DOHH2 (cell line): ENCODE measurements around the gene RAB3C.

ENCODE experiments used
- H3F3A ChIP-seq: fragments of 200-600 bp; sonication (generic), shearing (Covaris generic); 2 replicates; pipeline ENCODE4 v1.6.0; 2016; ENCODE audit warnings: antibody characterized with exemption, mild to moderate bottlenecking; ENCODE audit not compliant: control insufficient read depth, insufficient read depth
- H3K27ac ChIP-seq: fragments of 200-600 bp; sonication (generic); 2 replicates; pipeline ENCODE4 v1.5.1; 2014; ENCODE audit warnings: low read depth, mild to moderate bottlenecking, low read length, moderate library complexity
- H3K27me3 ChIP-seq: fragments of 200-600 bp; sonication (generic); 2 replicates; pipeline ENCODE4 v1.6.1; 2014; ENCODE audit warnings: mild to moderate bottlenecking, low read length, mixed read lengths; ENCODE audit not compliant: control insufficient read depth
- H3K36me3 ChIP-seq: fragments of 200-600 bp; sonication (generic); 2 replicates; pipeline ENCODE4 v1.6.1; 2014; ENCODE audit warnings: mild to moderate bottlenecking, low read length, moderate library complexity, mixed read lengths; ENCODE audit not compliant: control insufficient read depth
- H3K4me1 ChIP-seq: fragments of 200-600 bp; sonication (generic); 2 replicates; pipeline ENCODE4 v1.6.1; 2014; ENCODE audit warnings: mild to moderate bottlenecking, low read length, mixed read lengths; ENCODE audit not compliant: control insufficient read depth
- H3K4me2 ChIP-seq: fragments of 200-600 bp; sonication (generic); 2 replicates; pipeline ENCODE4 v1.6.0; 2014; ENCODE audit warnings: mild to moderate bottlenecking, low read length, moderate library complexity
- H3K4me3 ChIP-seq: fragments of 200-600 bp; sonication (generic); 2 replicates; pipeline ENCODE4 v1.5.1; 2014; ENCODE audit warnings: mild to moderate bottlenecking, low read length, mixed read lengths
- H3K79me2 ChIP-seq: fragments of 200-600 bp; sonication (generic); 2 replicates; pipeline ENCODE4 v1.6.1; 2014; ENCODE audit warnings: mild to moderate bottlenecking, low read length, mixed read lengths; ENCODE audit not compliant: control insufficient read depth
- H3K9me2 ChIP-seq: fragments of 200-600 bp; sonication (generic); replicated peaks from 2 replicates; pipeline ENCODE4 v1.6.1; 2014; ENCODE audit warnings: mild to moderate bottlenecking, low read length, mixed read lengths; ENCODE audit not compliant: control insufficient read depth
- H3K9me3 ChIP-seq: fragments of 200-600 bp; sonication (generic); 2 replicates; pipeline ENCODE4 v1.6.1; 2014; ENCODE audit warnings: antibody characterized with exemption, low read length, mixed read lengths; ENCODE audit not compliant: control insufficient read depth, insufficient read depth
- H4K20me1 ChIP-seq: fragments of 200-600 bp; sonication (generic); 2 replicates; pipeline ENCODE4 v1.6.0; 2014; ENCODE audit warnings: low read depth, mild to moderate bottlenecking, antibody characterized with exemption, low read length, moderate library complexity; ENCODE audit not compliant: control insufficient read depth, insufficient read depth
- EZH2phosphoT487 ChIP-seq: fragments of 200-600 bp; sonication (generic); IDR thresholded peaks from 2 replicates; pipeline ENCODE4 v1.6.1; 2017; ENCODE audit warnings: borderline replicate concordance, mild to moderate bottlenecking, antibody characterized with exemption, low read length, moderate library complexity, mixed read lengths
- TF ChIP-seq, protein P1 (sequence below): fragments of 200-600 bp; sonication (generic); IDR thresholded peaks from one replicate; pipeline ENCODE4 v1.5.1; 2014; ENCODE audit warnings: antibody characterized with exemption, mild to moderate bottlenecking, low read depth, low read length; ENCODE audit not compliant: poor library complexity, severe bottlenecking

Gene RAB3C

GRCh38 chr5:58622936-58623871, 40.3 kb downstream of the RAB3C start:
- Histone ChIP-seq H3K4me1 (no peaks in the 10 kb centered on the region), H3K9me2 (no peaks in the 10 kb centered on the region), H3K79me2 (no peaks in the 10 kb centered on the region), H3K27ac (no peak overlapping the region), H4K20me1 (no peaks in the 10 kb centered on the region), H3K36me3 (no peaks in the 10 kb centered on the region), H3F3A (no peaks in the 10 kb centered on the region), H3K4me3 (no peak overlapping the region), H3K4me2 (no peak overlapping the region), H3K9me3 (no peaks in the 10 kb centered on the region), H3K27me3 (no peaks in the 10 kb centered on the region)
- no peak for TF ChIP-seq EZH2phosphoT487
- TF ChIP-seq, protein P1, sequence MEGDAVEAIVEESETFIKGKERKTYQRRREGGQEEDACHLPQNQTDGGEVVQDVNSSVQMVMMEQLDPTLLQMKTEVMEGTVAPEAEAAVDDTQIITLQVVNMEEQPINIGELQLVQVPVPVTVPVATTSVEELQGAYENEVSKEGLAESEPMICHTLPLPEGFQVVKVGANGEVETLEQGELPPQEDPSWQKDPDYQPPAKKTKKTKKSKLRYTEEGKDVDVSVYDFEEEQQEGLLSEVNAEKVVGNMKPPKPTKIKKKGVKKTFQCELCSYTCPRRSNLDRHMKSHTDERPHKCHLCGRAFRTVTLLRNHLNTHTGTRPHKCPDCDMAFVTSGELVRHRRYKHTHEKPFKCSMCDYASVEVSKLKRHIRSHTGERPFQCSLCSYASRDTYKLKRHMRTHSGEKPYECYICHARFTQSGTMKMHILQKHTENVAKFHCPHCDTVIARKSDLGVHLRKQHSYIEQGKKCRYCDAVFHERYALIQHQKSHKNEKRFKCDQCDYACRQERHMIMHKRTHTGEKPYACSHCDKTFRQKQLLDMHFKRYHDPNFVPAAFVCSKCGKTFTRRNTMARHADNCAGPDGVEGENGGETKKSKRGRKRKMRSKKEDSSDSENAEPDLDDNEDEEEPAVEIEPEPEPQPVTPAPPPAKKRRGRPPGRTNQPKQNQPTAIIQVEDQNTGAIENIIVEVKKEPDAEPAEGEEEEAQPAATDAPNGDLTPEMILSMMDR = no peak

- no peak overlapping the region for H3K27ac ChIP-seq
- peaks cover 3% of the 10 kb centered on the region; the same call in 1 of the 2 replicates for H3K27me3 ChIP-seq
- no peaks in the 10 kb centered on the region for H3K4me1 ChIP-seq
- H3F3A ChIP-seq = no peaks in the 10 kb centered on the region
- no peaks in the 10 kb centered on the region for H3K79me2 ChIP-seq
- H3K4me2 ChIP-seq = no peak overlapping the region
- no peaks in the 10 kb centered on the region for H3K36me3 ChIP-seq
- H3K4me3 ChIP-seq = no peak overlapping the region
- H4K20me1 ChIP-seq = no peaks in the 10 kb centered on the region
- no peaks in the 10 kb centered on the region for H3K9me3 ChIP-seq
- no peak for TF ChIP-seq EZH2phosphoT487
- TF ChIP-seq, protein P1 = no peak
- no peaks in the 10 kb centered on the region for H3K9me2 ChIP-seq
Measured at GRCh38 chr5:58628626-58629025, 45.8 kb downstream of the RAB3C start.

- Histone ChIP-seq H3K9me3 (no peaks in the 10 kb centered on the region), H3K4me2 (no peak overlapping the region), H3K4me1 (no peaks in the 10 kb centered on the region), H3K27ac (no peak overlapping the region), H3K9me2 (no peaks in the 10 kb centered on the region), H3K36me3 (no peaks in the 10 kb centered on the region), H3F3A (no peaks in the 10 kb centered on the region), H3K79me2 (no peaks in the 10 kb centered on the region), H4K20me1 (no peaks in the 10 kb centered on the region), H3K27me3 (peaks cover 3% of the 10 kb centered on the region; the same call in 1 of the 2 replicates), H3K4me3 (no peak overlapping the region)
- TF ChIP-seq EZH2phosphoT487 = no peak
- TF ChIP-seq, protein P1 = no peak
Measured at GRCh38 chr5:58629271-58630159, 46.6 kb downstream of the RAB3C start.
